ENCODE data around the gene LGALS14. TPM values are rescaled to one million over a fixed set of nuclear protein-coding genes. Genes with fewer than 3 reads are reported as not detected.

LGALS14 gene
- total RNA-seq, 2 donors from 2014 or later, result not detected

- no peak for TF ChIP-seq CTCF (IDR thresholded peaks at IDR 0.05)
Observed at GRCh38 chr19:39679056-39679790, 25.1 kb upstream of the LGALS14 start.

GRCh38 chr19:39679791-39680168 lies 24.5 kb upstream of the LGALS14 start:
- Histone ChIP-seq H3K27ac (no peak overlapping the region), H3K36me3 (no peaks in the 10 kb centered on the region), H3K27me3 (no peaks in the 10 kb centered on the region), H3K9me3 (no peaks in the 10 kb centered on the region), H3K4me1 (peaks cover 0 to 8% of the 10 kb centered on the region in 2 donors), H3K4me3 (no peak overlapping the region)
- no peak for DNase-seq (ENCODE audit: low spot score)
- no peak for TF ChIP-seq CTCF (IDR thresholded peaks at IDR 0.05)

More at GRCh38 chr19:39679056-39679790, 25.1 kb upstream of the LGALS14 start:
- no peak for DNase-seq (ENCODE audit: low spot score)
- Histone ChIP-seq H3K9me3 (no peaks in the 10 kb centered on the region), H3K4me1 (peaks cover 0 to 8% of the 10 kb centered on the region in 2 donors), H3K36me3 (no peaks in the 10 kb centered on the region), H3K4me3 (no peak overlapping the region), H3K27me3 (no peaks in the 10 kb centered on the region), H3K27ac (no peak overlapping the region)

GRCh38 chr19:39680593-39680992 lies 23.7 kb upstream of the LGALS14 start:
- H3K27ac ChIP-seq, result no peak overlapping the region
- no peaks in the 10 kb centered on the region for H3K9me3 ChIP-seq
- no peaks in the 10 kb centered on the region for H3K27me3 ChIP-seq

GRCh38 chr19:39681416-39681815 lies 22.9 kb upstream of the LGALS14 start:
- Histone ChIP-seq H3K27me3 (no peaks in the 10 kb centered on the region), H3K27ac (no peak overlapping the region), H3K36me3 (no peaks in the 10 kb centered on the region), H3K4me1 (peaks cover 0 to 8% of the 10 kb centered on the region in 2 donors), H3K9me3 (no peaks in the 10 kb centered on the region), H3K4me3 (no peak overlapping the region)
- DNase-seq (ENCODE audit: low spot score), result no peak
- no peak for TF ChIP-seq CTCF (IDR thresholded peaks at IDR 0.05)

More at GRCh38 chr19:39680593-39680992, 23.7 kb upstream of the LGALS14 start:
- Histone ChIP-seq H3K4me3 (no peak overlapping the region), H3K36me3 (no peaks in the 10 kb centered on the region), H3K4me1 (peaks cover 0 to 8% of the 10 kb centered on the region in 2 donors)
- no peak for TF ChIP-seq CTCF (IDR thresholded peaks at IDR 0.05)
- DNase-seq (ENCODE audit: low spot score), result no peak

GRCh38 chr19:39684267-39684666 lies 20.0 kb upstream of the LGALS14 start:
- no peak for DNase-seq (ENCODE audit: low spot score)
- no peak overlapping the region for H3K27ac ChIP-seq

More at GRCh38 chr19:39684267-39684666, 20.0 kb upstream of the LGALS14 start:
- TF ChIP-seq CTCF (IDR thresholded peaks at IDR 0.05), result no peak
- Histone ChIP-seq H3K4me1 (peaks cover 0 to 3% of the 10 kb centered on the region in 2 donors), H3K27me3 (no peaks in the 10 kb centered on the region), H3K36me3 (no peaks in the 10 kb centered on the region), H3K9me3 (no peaks in the 10 kb centered on the region), H3K4me3 (no peak overlapping the region)
